GM12872 (cell line): ENCODE data around the gene A4GNT.

Source experiments
- CTCF ChIP-seq: IDR thresholded peaks from 3 replicates; pipeline ENCODE4 v1.5.1; 2011; ENCODE audit warnings: low read depth, mild to moderate bottlenecking, low read length, moderate library complexity; ENCODE audit not compliant: insufficient read depth

A4GNT gene

GRCh38 chr3:138114988-138115971 is 16.9 kb downstream of the A4GNT start, which contains the start of gene DZIP1L:
DZIP1L (minus strand) TSS chr3:138115608; CDS start chr3:138103971, 11,637 bp downstream.
- TF ChIP-seq CTCF: peak; percentile 51; the same call in 1 of the 3 replicates

GRCh38 chr3:138114431-138114918 is 17.7 kb downstream of the A4GNT start:
- no peak for TF ChIP-seq CTCF

- TF ChIP-seq CTCF: no peak
Measured at GRCh38 chr3:138113326-138113725, 18.9 kb downstream of the A4GNT start.

GRCh38 chr3:138112362-138112761 is 19.8 kb downstream of the A4GNT start:
- no peak for TF ChIP-seq CTCF

- no peak for TF ChIP-seq CTCF
Measured at GRCh38 chr3:138105598-138105997, 26.6 kb downstream of the A4GNT start.

DNA sequence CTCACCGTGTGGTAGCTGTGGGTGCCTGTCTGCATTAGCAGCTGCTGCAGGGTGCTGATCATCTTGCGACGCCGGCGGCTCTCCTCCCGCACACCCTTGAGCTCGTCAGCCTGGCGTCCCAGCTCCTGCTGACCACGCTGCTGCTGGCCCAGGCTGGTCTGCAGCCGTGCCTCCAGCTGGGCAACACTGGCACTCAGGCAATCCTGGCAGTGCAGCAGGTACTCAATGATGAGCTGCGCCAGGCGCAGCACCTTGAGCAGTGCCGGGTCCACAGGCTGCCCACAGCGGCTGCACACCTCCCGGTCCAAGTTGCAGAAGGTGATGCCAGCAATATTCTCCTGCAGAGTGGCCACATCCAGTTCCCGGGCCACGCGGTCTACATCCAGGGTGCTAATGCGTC is 28.7 kb downstream of the A4GNT start:
- no peak for TF ChIP-seq CTCF

- peak; percentile 39; the same call in 2 of the 3 replicates for TF ChIP-seq CTCF
Measured at GRCh38 chr3:138101351-138101940, 30.7 kb downstream of the A4GNT start.
